Femur (tissue), 1 donor: ENCODE measurements around the gene MTERF4.

ENCODE experiments used
- DNase-seq: peaks from one replicate; pipeline ENCODE4 v3.0.0-alpha.2; 2017

MTERF4 gene

GRCh38 chr2:241068136-241068941 is 33.7 kb downstream of the MTERF4 start:
- DNase-seq: no peak

GRCh38 chr2:241067501-241068135 is 34.5 kb downstream of the MTERF4 start:
- DNase-seq: no peak

GRCh38 chr2:241066893-241067341 is 35.2 kb downstream of the MTERF4 start:
- no peak for DNase-seq

GRCh38 chr2:241066171-241066892 is 35.8 kb downstream of the MTERF4 start:
- DNase-seq: no peak

GRCh38 chr2:241065355-241065803 is 36.7 kb downstream of the MTERF4 start:
- no peak for DNase-seq

GRCh38 chr2:241064802-241065354 is 37.2 kb downstream of the MTERF4 start:
- peak; percentile 8 for DNase-seq

GRCh38 chr2:241064008-241064801 is 37.9 kb downstream of the MTERF4 start:
- peak; percentile 24 for DNase-seq

- peak; percentile 18 for DNase-seq
These were observed 38.5 kb downstream of the MTERF4 start for GRCh38 chr2:241063587-241063986.

GRCh38 chr2:241063093-241063551 is 39.0 kb downstream of the MTERF4 start:
- DNase-seq: no peak

- DNase-seq: no peak
These were observed 39.5 kb downstream of the MTERF4 start for GRCh38 chr2:241062389-241063092.

- no peak for DNase-seq
These were observed 40.8 kb downstream of the MTERF4 start for GRCh38 chr2:241061275-241061674.

- DNase-seq: no peak
These were observed 48.4 kb downstream of the MTERF4 start for GRCh38 chr2:241053576-241054251.

GRCh38 chr2:241052677-241053360 is 49.3 kb downstream of the MTERF4 start:
- no peak for DNase-seq

- peak; percentile 8 for DNase-seq
These were observed 50.3 kb downstream of the MTERF4 start for GRCh38 chr2:241051578-241052487.

- peak; percentile 12 for DNase-seq
These were observed 51.2 kb downstream of the MTERF4 start for GRCh38 chr2:241050624-241051577.

GRCh38 chr2:241049739-241050623 is 52.1 kb downstream of the MTERF4 start:
- DNase-seq: peak; percentile 51

- peak; percentile 7 for DNase-seq
These were observed 53.1 kb downstream of the MTERF4 start for GRCh38 chr2:241048949-241049343.
